Measurements from ENCODE around the gene APBB2.
"Not testable (repeated sequence)": the region's sequence is repeated elsewhere in the genome, so short reads cannot be mapped to it uniquely, and the experiment has no call there.

GRCh38 chr4:40817157-40817556 is 397.2 kb downstream of the APBB2 start:
- TF ChIP-seq, protein P1, sequence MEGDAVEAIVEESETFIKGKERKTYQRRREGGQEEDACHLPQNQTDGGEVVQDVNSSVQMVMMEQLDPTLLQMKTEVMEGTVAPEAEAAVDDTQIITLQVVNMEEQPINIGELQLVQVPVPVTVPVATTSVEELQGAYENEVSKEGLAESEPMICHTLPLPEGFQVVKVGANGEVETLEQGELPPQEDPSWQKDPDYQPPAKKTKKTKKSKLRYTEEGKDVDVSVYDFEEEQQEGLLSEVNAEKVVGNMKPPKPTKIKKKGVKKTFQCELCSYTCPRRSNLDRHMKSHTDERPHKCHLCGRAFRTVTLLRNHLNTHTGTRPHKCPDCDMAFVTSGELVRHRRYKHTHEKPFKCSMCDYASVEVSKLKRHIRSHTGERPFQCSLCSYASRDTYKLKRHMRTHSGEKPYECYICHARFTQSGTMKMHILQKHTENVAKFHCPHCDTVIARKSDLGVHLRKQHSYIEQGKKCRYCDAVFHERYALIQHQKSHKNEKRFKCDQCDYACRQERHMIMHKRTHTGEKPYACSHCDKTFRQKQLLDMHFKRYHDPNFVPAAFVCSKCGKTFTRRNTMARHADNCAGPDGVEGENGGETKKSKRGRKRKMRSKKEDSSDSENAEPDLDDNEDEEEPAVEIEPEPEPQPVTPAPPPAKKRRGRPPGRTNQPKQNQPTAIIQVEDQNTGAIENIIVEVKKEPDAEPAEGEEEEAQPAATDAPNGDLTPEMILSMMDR (IDR thresholded peaks at IDR 0.05) = not testable (repeated sequence)
- not testable (repeated sequence) for TF ChIP-seq POLR2A (IDR thresholded peaks at IDR 0.05)

All from heart left ventricle (tissue), 13 donors.